Endothelial cell (in vitro differentiated cells): ENCODE results near the gene AQP2. TPM values are rescaled to one million over a fixed set of nuclear protein-coding genes. Genes with fewer than 3 reads are reported as not detected.

Experiments
- DNase-seq: peaks from one replicate; pipeline ENCODE4 v3.0.0; 2021; ENCODE audit warnings: low spot score
- H3K27ac Mint-ChIP-seq: one replicate; pipeline ENCODE4 v1.8.0; 2021; ENCODE audit warnings: mixed read lengths, inconsistent platforms; ENCODE audit not compliant: unreplicated experiment
- H3K27me3 Mint-ChIP-seq: one replicate; pipeline ENCODE4 v1.8.0; 2021; ENCODE audit warnings: mild to moderate bottlenecking, moderate library complexity, mixed read lengths, inconsistent platforms; ENCODE audit not compliant: unreplicated experiment
- H3K36me3 Mint-ChIP-seq: one replicate; pipeline ENCODE4 v1.8.0; 2021; ENCODE audit warnings: mild to moderate bottlenecking, low read depth, mixed read lengths, inconsistent platforms; ENCODE audit not compliant: unreplicated experiment
- H3K4me1 Mint-ChIP-seq: one replicate; pipeline ENCODE4 v1.8.0; 2021; ENCODE audit warnings: mild to moderate bottlenecking, mixed read lengths, inconsistent platforms; ENCODE audit not compliant: unreplicated experiment
- H3K4me3 Mint-ChIP-seq: one replicate; pipeline ENCODE4 v1.8.0; 2021; ENCODE audit warnings: mild to moderate bottlenecking, mixed read lengths, inconsistent platforms; ENCODE audit not compliant: unreplicated experiment
- H3K9me3 Mint-ChIP-seq: one replicate; pipeline ENCODE4 v1.8.0; 2021; ENCODE audit warnings: mixed read lengths, inconsistent platforms; ENCODE audit not compliant: unreplicated experiment
- total RNA-seq: library from RNA; stranded (reverse); fragmentation: NEBNext Ultra II Directional; extraction: Animal tissue kit (Norgen Biotek cat#: 25700); gene quantifications from one replicate; pipeline ENCODE4 v1.2.1, GENCODE V29; 2021; ENCODE audit not compliant: unreplicated experiment
- TF ChIP-seq, protein P1 (sequence below): fragments of 200-600 bp; sonication (generic); IDR thresholded peaks from one replicate; pipeline ENCODE4 v1.5.0; 2021; ENCODE audit warnings: antibody characterized with exemption; ENCODE audit not compliant: unreplicated experiment

Gene AQP2
- total RNA-seq, 1 donor from 2014 or later = 0.05 TPM

DNA sequence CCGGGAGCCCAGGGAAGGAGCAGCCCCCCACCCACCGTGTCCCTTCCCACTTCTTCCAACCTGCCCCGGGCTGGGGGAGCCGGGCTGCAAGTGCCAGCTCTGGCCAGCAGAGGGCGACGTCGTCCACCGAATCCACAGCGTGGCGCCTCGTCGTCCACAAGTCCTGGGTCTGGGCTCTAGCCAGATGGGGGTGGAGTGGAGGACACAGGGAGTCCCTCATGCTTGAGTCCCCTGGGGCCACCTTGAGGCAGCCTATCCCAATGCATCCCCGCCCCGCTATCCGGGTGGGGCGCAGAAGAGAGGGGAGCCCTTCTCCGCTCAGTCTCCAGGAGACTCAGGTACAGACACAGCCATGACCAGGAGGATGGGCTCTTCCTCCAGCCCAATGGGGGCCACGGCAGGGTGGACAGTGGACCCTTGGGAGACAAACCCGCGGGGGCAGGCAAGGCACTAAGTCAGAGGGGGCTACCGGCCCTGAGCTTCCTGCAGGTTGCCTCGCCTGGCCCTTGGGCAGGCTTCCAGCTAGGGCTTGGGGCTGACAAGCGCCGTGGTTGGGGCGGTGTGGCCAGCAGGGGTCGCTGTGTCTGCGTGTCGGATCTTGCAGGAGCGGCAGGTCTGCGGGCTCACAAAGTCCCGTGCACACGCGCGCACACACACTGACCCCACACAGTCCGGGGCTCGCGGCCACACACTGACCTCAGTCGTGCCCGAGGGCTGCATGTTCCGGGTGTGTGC is 16.7 kb downstream of the AQP2 start:
- TF ChIP-seq, protein P1, sequence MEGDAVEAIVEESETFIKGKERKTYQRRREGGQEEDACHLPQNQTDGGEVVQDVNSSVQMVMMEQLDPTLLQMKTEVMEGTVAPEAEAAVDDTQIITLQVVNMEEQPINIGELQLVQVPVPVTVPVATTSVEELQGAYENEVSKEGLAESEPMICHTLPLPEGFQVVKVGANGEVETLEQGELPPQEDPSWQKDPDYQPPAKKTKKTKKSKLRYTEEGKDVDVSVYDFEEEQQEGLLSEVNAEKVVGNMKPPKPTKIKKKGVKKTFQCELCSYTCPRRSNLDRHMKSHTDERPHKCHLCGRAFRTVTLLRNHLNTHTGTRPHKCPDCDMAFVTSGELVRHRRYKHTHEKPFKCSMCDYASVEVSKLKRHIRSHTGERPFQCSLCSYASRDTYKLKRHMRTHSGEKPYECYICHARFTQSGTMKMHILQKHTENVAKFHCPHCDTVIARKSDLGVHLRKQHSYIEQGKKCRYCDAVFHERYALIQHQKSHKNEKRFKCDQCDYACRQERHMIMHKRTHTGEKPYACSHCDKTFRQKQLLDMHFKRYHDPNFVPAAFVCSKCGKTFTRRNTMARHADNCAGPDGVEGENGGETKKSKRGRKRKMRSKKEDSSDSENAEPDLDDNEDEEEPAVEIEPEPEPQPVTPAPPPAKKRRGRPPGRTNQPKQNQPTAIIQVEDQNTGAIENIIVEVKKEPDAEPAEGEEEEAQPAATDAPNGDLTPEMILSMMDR = peak; percentile 99
- Mint-ChIP-seq H3K27me3 (peaks cover 20% of the 10 kb centered on the region), H3K36me3 (no peaks in the 10 kb centered on the region), H3K27ac (no peak overlapping the region), H3K4me1 (no peaks in the 10 kb centered on the region), H3K4me3 (no peak overlapping the region), H3K9me3 (no peaks in the 10 kb centered on the region)
- peak; percentile 95 for DNase-seq

DNA sequence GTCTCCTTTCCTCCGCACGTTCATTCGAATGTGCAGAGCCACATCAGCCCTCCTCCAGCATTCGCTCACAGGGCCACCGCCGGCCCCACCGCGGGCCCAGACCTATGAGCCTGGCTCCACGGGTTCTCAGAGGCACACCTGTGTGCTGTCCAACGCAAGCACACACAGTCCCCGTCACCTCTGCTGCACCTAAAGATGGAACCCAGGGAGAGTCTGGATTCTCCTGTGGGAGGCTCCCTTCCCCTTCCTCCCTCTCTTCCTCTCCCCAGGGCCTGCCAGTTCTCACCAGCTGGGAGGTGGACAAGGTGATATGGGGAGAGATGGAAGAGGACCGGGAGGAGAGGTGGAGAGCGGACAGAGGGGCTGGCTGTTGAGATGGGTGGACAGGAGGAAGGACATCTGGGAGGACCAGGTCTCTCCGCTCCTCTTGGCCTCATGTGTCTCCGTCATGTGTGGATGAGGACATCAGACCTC is 17.3 kb downstream of the AQP2 start:
- TF ChIP-seq, protein P1 = no peak

DNA sequence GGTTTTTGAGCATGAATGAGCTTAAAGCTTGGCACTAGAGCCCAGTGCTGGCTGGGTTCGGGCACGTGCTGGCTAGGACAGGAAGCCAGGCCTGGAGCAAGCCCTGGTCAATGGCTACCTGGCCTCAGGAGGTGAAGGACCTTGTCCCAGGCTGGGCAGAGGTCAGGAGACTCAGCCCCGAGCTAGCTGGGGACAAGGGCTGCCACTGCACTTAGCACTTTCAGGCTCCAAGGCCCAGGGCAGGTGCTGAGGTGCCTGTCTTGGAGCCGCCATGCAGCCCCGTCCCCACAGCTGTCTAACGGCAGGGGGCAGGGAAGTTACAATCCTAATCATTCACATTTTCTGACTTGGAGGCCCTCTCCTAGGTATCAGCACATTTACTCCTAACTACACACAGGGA is 17.9 kb downstream of the AQP2 start:
- no peaks in the 10 kb centered on the region for H3K36me3 Mint-ChIP-seq
- no peak overlapping the region for H3K27ac Mint-ChIP-seq
- DNase-seq = no peak
- H3K4me1 Mint-ChIP-seq = no peaks in the 10 kb centered on the region
- H3K27me3 Mint-ChIP-seq = peaks cover 13% of the 10 kb centered on the region
- H3K4me3 Mint-ChIP-seq = no peak overlapping the region
- no peaks in the 10 kb centered on the region for H3K9me3 Mint-ChIP-seq
- TF ChIP-seq, protein P1 = no peak

More for the DNA sequence above, 17.3 kb downstream of the AQP2 start:
- Mint-ChIP-seq H3K36me3 (no peaks in the 10 kb centered on the region), H3K4me3 (no peak overlapping the region), H3K4me1 (no peaks in the 10 kb centered on the region), H3K9me3 (no peaks in the 10 kb centered on the region), H3K27ac (no peak overlapping the region), H3K27me3 (peaks cover 16% of the 10 kb centered on the region)
- no peak for DNase-seq

DNA sequence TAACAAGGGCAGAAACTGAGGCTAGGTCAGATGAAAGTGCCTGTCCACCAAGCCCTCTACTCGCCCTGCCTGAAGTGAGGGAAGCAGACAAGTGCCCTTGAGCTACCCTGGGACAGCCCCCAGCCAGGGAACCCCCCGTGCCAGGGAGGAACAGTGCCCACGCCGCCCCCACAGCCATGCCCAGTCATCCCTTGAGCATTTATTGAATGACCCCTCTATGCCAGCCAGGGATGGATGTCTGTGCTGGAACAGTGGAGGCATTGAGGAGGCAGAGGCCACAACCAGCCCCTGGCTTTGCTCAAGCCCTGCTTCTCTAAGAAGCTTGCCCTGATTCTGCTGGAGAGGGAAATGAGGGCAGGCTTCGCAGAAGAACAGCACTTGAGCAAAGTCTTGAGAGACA is 18.5 kb downstream of the AQP2 start:
- TF ChIP-seq, protein P1 = no peak
- DNase-seq = no peak
- Mint-ChIP-seq H3K4me1 (no peaks in the 10 kb centered on the region), H3K36me3 (no peaks in the 10 kb centered on the region), H3K27ac (no peak overlapping the region), H3K4me3 (no peak overlapping the region), H3K9me3 (no peaks in the 10 kb centered on the region), H3K27me3 (peaks cover 11% of the 10 kb centered on the region)

DNA sequence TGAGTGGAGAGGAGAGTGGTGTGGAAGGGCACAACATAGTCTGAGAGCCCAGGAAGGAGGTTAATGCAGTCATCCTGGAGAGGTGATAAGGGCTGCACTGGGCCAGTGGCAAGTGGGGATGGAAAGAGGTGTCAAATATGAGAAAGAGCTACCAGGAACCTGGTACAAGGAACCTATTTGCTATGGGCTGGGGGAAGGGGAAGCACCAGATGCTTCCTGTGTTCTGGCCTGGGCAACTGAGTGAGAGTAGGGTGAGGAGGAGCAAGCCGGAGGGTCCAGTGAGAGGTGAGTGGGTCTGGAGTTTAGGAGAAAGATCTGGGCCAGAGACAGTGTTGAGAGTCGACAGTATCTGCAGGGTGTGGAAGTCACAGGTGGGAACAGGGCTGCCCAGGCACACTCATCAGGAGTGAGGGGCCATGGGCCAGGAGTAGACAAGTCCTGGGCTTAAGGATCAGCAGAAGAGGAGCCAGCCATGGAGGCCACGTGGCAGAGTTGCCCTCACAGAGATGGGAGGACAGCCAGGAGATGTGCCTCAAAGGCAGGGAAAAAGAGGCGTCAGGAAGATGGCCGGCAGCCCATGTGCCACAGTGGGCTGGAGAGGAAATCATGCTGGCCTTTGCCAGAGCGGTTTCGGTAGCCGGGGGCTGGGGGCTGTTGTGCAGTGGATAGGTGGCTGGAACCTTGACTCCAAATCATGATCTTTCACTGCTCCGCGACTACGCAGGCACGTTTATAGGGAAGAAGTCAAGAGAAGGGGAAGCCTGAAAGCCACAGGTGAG is 19.3 kb downstream of the AQP2 start:
- no peaks in the 10 kb centered on the region for H3K4me1 Mint-ChIP-seq
- H3K36me3 Mint-ChIP-seq = peaks cover under 1% of the 10 kb centered on the region
- no peak for DNase-seq
- H3K27ac Mint-ChIP-seq = no peak overlapping the region
- peaks cover 9% of the 10 kb centered on the region for H3K27me3 Mint-ChIP-seq
- TF ChIP-seq, protein P1 = no peak
- H3K4me3 Mint-ChIP-seq = no peak overlapping the region
- H3K9me3 Mint-ChIP-seq = no peaks in the 10 kb centered on the region
